ENCODE measurements around the gene AP3S2. TPM values are rescaled to one million over a fixed set of nuclear protein-coding genes. Genes with fewer than 3 reads are reported as not detected.
A peak's percentile ranks its signal among the peaks of the same experiment; 100 is the strongest.

AP3S2 gene
- total and polyA plus RNA-seq, 2 of the 13 experiments (the other 11 are each of a cell fraction or from before 2014, with no cell fraction given): 17.6 to 44.4 TPM

DNA sequence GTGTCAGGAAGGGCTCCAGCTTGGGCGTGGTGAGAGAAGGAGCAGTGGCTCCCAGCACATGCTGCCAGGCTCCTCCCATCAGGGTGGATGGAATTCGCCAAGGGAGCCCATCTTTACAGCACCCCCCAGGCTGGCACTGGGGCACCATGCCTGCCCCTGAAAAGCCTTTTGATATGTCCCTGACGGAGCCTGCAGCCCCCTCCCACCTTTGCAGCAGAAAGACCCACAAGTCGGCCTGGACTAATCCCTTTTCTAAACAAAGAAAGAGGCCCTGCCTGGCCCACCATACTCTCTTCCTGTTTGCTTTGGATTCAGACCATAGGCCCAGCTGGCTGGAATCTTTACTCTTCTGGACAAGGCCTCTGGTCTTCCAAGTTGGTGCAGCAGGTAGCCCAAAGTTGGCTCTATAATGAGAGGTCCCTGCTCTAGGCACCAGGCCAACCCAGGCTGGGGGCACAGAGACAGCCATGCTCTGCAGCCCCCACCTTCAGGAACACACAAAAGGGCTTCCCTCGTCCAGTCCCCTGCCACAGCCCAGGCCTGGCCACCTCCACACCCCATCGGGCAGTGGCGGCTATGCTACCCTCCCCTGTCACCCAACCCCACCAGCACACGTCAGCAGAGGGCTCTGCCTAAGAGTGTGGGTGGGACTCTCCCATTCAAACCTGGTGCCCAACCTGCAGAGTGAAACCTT lies 84.6 kb downstream of the AP3S2 start (continued):
- TF ChIP-seq ZNF350 (CRISPR knock-in tag; IDR thresholded peaks at IDR 0.05; ENCODE audit: borderline replicate concordance, low read depth): peak; percentile 64
- peak; percentile 75; the same call in 1 of the 2 replicates for TF ChIP-seq ZNF331 (CRISPR knock-in tag; IDR thresholded peaks at IDR 0.05)
- 0 out of 2 replicates have a peak, but pooled peaks have one; percentile 20 for TF ChIP-seq ZSCAN20 (CRISPR knock-in tag; IDR thresholded peaks at IDR 0.05; ENCODE audit: borderline replicate concordance)
- TF ChIP-seq HDAC2 (CRISPR knock-in tag; IDR thresholded peaks at IDR 0.05): peak; percentile 91
- peak; percentile 93 for TF ChIP-seq MED1 (CRISPR knock-in tag; IDR thresholded peaks at IDR 0.05)
- TF ChIP-seq ZNF605 (CRISPR knock-in tag; IDR thresholded peaks at IDR 0.05): peak; percentile 95
- no peak for TF ChIP-seq ZNF501 (CRISPR knock-in tag; IDR thresholded peaks at IDR 0.05)
- TF ChIP-seq SMC3 (IDR thresholded peaks at IDR 0.05; ENCODE audit: low read length): 0 out of 2 replicates have a peak, but pooled peaks have one; percentile 4
- TF ChIP-seq, protein P1, sequence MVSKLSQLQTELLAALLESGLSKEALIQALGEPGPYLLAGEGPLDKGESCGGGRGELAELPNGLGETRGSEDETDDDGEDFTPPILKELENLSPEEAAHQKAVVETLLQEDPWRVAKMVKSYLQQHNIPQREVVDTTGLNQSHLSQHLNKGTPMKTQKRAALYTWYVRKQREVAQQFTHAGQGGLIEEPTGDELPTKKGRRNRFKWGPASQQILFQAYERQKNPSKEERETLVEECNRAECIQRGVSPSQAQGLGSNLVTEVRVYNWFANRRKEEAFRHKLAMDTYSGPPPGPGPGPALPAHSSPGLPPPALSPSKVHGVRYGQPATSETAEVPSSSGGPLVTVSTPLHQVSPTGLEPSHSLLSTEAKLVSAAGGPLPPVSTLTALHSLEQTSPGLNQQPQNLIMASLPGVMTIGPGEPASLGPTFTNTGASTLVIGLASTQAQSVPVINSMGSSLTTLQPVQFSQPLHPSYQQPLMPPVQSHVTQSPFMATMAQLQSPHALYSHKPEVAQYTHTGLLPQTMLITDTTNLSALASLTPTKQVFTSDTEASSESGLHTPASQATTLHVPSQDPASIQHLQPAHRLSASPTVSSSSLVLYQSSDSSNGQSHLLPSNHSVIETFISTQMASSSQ (IDR thresholded peaks at IDR 0.05; ENCODE audit: low read depth): peak; percentile 69; the same call in 1 of the 2 replicates
- TF ChIP-seq, protein P1 (CRISPR knock-in tag; IDR thresholded peaks at IDR 0.05; ENCODE audit: borderline replicate concordance): peak; percentile 90; the same call in 1 of the 2 replicates
- TF ChIP-seq ARNT2 (CRISPR knock-in tag; IDR thresholded peaks at IDR 0.05; ENCODE audit: low read depth): peak; percentile 64
- TF ChIP-seq, protein P2, sequence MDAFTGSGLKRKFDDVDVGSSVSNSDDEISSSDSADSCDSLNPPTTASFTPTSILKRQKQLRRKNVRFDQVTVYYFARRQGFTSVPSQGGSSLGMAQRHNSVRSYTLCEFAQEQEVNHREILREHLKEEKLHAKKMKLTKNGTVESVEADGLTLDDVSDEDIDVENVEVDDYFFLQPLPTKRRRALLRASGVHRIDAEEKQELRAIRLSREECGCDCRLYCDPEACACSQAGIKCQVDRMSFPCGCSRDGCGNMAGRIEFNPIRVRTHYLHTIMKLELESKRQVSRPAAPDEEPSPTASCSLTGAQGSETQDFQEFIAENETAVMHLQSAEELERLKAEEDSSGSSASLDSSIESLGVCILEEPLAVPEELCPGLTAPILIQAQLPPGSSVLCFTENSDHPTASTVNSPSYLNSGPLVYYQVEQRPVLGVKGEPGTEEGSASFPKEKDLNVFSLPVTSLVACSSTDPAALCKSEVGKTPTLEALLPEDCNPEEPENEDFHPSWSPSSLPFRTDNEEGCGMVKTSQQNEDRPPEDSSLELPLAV (CRISPR knock-in tag; conservative IDR thresholded peaks at IDR 0.05; ENCODE audit: low read depth): no peak
- no peak for TF ChIP-seq KDM1A (CRISPR knock-in tag; IDR thresholded peaks at IDR 0.05)
- peak; percentile 74; the same call in 1 of the 2 replicates for TF ChIP-seq FOXJ3 (CRISPR knock-in tag; IDR thresholded peaks at IDR 0.05; ENCODE audit: borderline replicate concordance)
- TF ChIP-seq NCOR1 (IDR thresholded peaks at IDR 0.05; ENCODE audit: borderline replicate concordance, low read length): 0 out of 2 replicates have a peak, but pooled peaks have one; percentile 40
- 0 out of 2 replicates have a peak, but pooled peaks have one; percentile 56 for TF ChIP-seq ZNF589 (CRISPR knock-in tag; conservative IDR thresholded peaks at IDR 0.05)
- TF ChIP-seq, protein P3, sequence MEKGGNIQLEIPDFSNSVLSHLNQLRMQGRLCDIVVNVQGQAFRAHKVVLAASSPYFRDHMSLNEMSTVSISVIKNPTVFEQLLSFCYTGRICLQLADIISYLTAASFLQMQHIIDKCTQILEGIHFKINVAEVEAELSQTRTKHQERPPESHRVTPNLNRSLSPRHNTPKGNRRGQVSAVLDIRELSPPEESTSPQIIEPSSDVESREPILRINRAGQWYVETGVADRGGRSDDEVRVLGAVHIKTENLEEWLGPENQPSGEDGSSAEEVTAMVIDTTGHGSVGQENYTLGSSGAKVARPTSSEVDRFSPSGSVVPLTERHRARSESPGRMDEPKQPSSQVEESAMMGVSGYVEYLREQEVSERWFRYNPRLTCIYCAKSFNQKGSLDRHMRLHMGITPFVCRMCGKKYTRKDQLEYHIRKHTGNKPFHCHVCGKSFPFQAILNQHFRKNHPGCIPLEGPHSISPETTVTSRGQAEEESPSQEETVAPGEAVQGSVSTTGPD (CRISPR knock-in tag; IDR thresholded peaks at IDR 0.05): 0 out of 2 replicates have a peak, but pooled peaks have one; percentile 42
- TF ChIP-seq, protein P4, sequence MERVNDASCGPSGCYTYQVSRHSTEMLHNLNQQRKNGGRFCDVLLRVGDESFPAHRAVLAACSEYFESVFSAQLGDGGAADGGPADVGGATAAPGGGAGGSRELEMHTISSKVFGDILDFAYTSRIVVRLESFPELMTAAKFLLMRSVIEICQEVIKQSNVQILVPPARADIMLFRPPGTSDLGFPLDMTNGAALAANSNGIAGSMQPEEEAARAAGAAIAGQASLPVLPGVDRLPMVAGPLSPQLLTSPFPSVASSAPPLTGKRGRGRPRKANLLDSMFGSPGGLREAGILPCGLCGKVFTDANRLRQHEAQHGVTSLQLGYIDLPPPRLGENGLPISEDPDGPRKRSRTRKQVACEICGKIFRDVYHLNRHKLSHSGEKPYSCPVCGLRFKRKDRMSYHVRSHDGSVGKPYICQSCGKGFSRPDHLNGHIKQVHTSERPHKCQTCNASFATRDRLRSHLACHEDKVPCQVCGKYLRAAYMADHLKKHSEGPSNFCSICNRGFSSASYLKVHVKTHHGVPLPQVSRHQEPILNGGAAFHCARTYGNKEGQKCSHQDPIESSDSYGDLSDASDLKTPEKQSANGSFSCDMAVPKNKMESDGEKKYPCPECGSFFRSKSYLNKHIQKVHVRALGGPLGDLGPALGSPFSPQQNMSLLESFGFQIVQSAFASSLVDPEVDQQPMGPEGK (CRISPR knock-in tag; IDR thresholded peaks at IDR 0.05): peak; percentile 97
- TF ChIP-seq JUN (CRISPR knock-in tag; IDR thresholded peaks at IDR 0.05): no peak
- no peak for TF ChIP-seq CEBPG (CRISPR knock-in tag; IDR thresholded peaks at IDR 0.05)
- peak; percentile 90 for TF ChIP-seq ZFY (CRISPR knock-in tag; IDR thresholded peaks at IDR 0.05)

All from HepG2 (cell line).